K562 (cell line): ENCODE measurements around the gene SGK1. TPM values are rescaled to one million over a fixed set of nuclear protein-coding genes. Genes with fewer than 3 reads are reported as not detected.

Source experiments
- BRD4 ChIP-seq: fragments of 200-600 bp; sonication (generic); IDR thresholded peaks from 2 replicates; pipeline ENCODE4 v1.6.1; 2017; ENCODE audit warnings: inconsistent platforms
- CHD7 ChIP-seq: fragments of 200-600 bp; sonication (generic); IDR thresholded peaks from one replicate; pipeline ENCODE4 v1.6.1; 2012; ENCODE audit warnings: mild to moderate bottlenecking, low read depth, low read length, inconsistent platforms
- CREM ChIP-seq: IDR thresholded peaks from 2 replicates; pipeline ENCODE4 v1.6.1; 2014; ENCODE audit warnings: antibody characterized with exemption, low read depth
- DNMT1 ChIP-seq: fragments of 450-650 bp; IDR thresholded peaks from 2 replicates; pipeline ENCODE4 v1.6.1; 2016; ENCODE audit warnings: antibody characterized with exemption, mild to moderate bottlenecking
- GABPB1 ChIP-seq: sonication (generic); formaldehyde crosslinking; IDR thresholded peaks from 2 replicates; pipeline ENCODE4 v1.8.0; 2022; ENCODE audit warnings: mild to moderate bottlenecking, missing genetic modification reagents
- HES1 ChIP-seq: fragments of 450-650 bp; IDR thresholded peaks from 2 replicates; pipeline ENCODE4 v1.6.1; 2016; ENCODE audit warnings: low read depth, mild to moderate bottlenecking, moderate library complexity
- HINFP ChIP-seq: fragments of 450-650 bp; conservative IDR thresholded peaks from 2 replicates; pipeline ENCODE4 v1.6.1; 2016; ENCODE audit warnings: missing genetic modification characterization, low read depth, mild to moderate bottlenecking, control low read depth, missing compliant biosample characterization
- KDM2B ChIP-seq: fragments of 250-450 bp; sonication (Bioruptor Pico); IDR thresholded peaks from 2 replicates; pipeline ENCODE4 v1.8.0; 2021; ENCODE audit warnings: mild to moderate bottlenecking, moderate library complexity
- PHTF2 ChIP-seq: fragments of 250-450 bp; sonication (Bioruptor Pico); IDR thresholded peaks from 2 replicates; pipeline ENCODE4 v1.5.0; 2021; ENCODE audit warnings: mild to moderate bottlenecking
- PTBP1 ChIP-seq: fragments of 200-400 bp; formaldehyde crosslinking; IDR thresholded peaks from 2 replicates; pipeline ENCODE4 v1.6.1; 2017; ENCODE audit warnings: low read depth, low read length
- SMARCE1 ChIP-seq: fragments of 450-650 bp; IDR thresholded peaks from 2 replicates; pipeline ENCODE4 v1.7.1; 2016; ENCODE audit warnings: mild to moderate bottlenecking
- TEAD2 ChIP-seq: fragments of 450-650 bp; IDR thresholded peaks from 2 replicates; pipeline ENCODE4 v1.6.1; 2016; ENCODE audit warnings: missing genetic modification characterization, control low read depth, missing compliant biosample characterization
- TEAD4 ChIP-seq, 2 experiments: sonication (generic) in 1 of 2; formaldehyde crosslinking in 1 of 2; IDR thresholded peaks; 2 replicates each; pipeline versions ENCODE4 v1.6.1 to v1.8.0; 2012 to 2022; ENCODE audit warnings: borderline replicate concordance in 1 of 2, inconsistent platforms in 1 of 2, low read length in 1 of 2, mild to moderate bottlenecking in 1 of 2, missing genetic modification reagents in 1 of 2
- ZBTB17 ChIP-seq: fragments of 450-650 bp; formaldehyde crosslinking; IDR thresholded peaks from 2 replicates; pipeline ENCODE4 v1.4.0; 2020; ENCODE audit warnings: mild to moderate bottlenecking
- ZNF668 ChIP-seq: fragments of 250-450 bp; sonication (Bioruptor Pico); IDR thresholded peaks from 2 replicates; pipeline ENCODE4 v1.8.0; 2022; ENCODE audit warnings: mild to moderate bottlenecking, inconsistent platforms
- ZNF780A ChIP-seq: fragments of 250-450 bp; sonication (Bioruptor Pico); IDR thresholded peaks from 2 replicates; pipeline ENCODE4 v1.5.0; 2021; ENCODE audit warnings: mild to moderate bottlenecking
- polyA plus RNA-seq, 8 experiments: library from polyadenylated mRNA; depleted of rRNA in 4 of 8; stranded (reverse) in 5 of 8; unstranded in 3 of 8; fragments of >200 nt; fragmentation: Nextera tagmentation in 2 of 8; fragmentation: Illumina TruSeq in 1 of 8; extraction: Ambion mirVana in 2 of 8; extraction: Trizol in 1 of 8; gene quantifications; 2 replicates each; pipeline versions ENCODE4 v1.2.1 to v1.2.3, GENCODE V29; 2011 to 2014; ENCODE audit warnings: inconsistent platforms in 1 of 8, missing spikeins in 1 of 8
- total RNA-seq, 7 experiments: library from RNA; depleted of rRNA in 6 of 7; stranded (reverse); fragments of >200 nt in 6 of 7; fragmentation: Illumina TruSeq in 2 of 7; extraction: Trizol in 2 of 7; gene quantifications; 2 replicates each; pipeline versions ENCODE4 v1.2.1 to v1.2.3, GENCODE V29; 2011 to 2021; ENCODE audit warnings: low replicate concordance in 1 of 7

Gene SGK1
- total and polyA plus RNA-seq, 9 of the 15 experiments (the other 6 are each of a cell fraction or from before 2014, with no cell fraction given): 3.5 to 7.2 (median 3.9) TPM

- TF ChIP-seq CHD7 (no peak), PTBP1 (no peak), PHTF2 (CRISPR knock-in tag) (no peak), BRD4 (no peak), DNMT1 (no peak), SMARCE1 (peak; percentile 75), HINFP (no peak), TEAD2 (tag) (no peak), HES1 (no peak), CREM (peak; percentile 37; the same call in 1 of the 2 replicates), ZBTB17 (CRISPR knock-in tag) (no peak), ZNF668 (no peak), KDM2B (CRISPR knock-in tag) (no peak), GABPB1 (no peak), ZNF780A (CRISPR knock-in tag) (no peak), TEAD4 (IDR thresholded peaks at IDR 0.05; ENCODE audit: low read length) (peak; percentile 52), TEAD4 (CRISPR knock-in tag; IDR thresholded peaks at IDR 0.05; ENCODE audit: borderline replicate concordance) (no peak)
Measured at GRCh38 chr6:134293659-134294161, 24.2 kb downstream of the SGK1 start (continued).
